NCI-H82 treated with DMSO at 0.1 percent for 48 hours (cell line): ENCODE data around the gene BRD1.

Source experiments
- DNase-seq: peaks from one replicate; lab custom pipeline; 2025; ENCODE audit not compliant: unreplicated experiment; lab: John Stamatoyannopoulos, UW

BRD1 gene

DNA sequence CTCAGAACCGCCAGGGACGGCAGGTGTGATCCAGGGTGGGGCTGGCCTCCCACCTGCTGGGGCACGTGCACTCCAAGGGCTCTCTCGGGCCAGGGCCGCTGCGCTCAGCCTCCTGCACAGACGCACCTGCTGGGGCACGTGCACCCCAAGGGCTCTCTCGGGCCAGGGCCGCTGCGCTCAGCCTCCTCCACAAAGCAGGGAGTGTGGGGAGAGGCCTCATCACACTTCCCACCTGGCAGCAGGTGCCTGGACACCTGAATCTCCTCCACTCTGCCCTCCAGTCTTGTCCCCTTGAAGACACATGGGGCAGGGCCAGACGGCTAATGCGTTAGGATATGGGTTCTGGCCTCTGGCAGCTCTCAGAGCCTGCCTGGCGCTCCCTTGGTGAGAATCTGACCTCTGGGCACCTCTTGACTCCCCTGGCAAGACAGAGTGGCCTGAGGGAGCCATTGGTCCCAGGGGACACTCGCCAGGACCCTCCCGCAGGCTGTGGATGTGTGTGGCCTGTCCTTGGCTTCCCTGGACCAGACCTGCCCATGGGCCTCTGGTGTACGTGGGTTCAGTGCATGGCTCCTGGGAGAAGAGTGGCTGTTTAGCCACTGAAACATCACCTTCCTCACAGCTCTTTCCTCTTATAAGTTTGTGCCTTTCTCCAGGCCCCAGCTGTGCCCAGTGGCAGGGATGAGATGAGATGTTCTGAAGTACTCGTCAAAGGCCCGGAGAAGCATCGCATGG is 73.5 kb downstream of the BRD1 start:
- DNase-seq, result no peak

- DNase-seq, result no peak
These were observed 74.3 kb downstream of the BRD1 start for GRCh38 chr22:49753276-49753890.

DNA sequence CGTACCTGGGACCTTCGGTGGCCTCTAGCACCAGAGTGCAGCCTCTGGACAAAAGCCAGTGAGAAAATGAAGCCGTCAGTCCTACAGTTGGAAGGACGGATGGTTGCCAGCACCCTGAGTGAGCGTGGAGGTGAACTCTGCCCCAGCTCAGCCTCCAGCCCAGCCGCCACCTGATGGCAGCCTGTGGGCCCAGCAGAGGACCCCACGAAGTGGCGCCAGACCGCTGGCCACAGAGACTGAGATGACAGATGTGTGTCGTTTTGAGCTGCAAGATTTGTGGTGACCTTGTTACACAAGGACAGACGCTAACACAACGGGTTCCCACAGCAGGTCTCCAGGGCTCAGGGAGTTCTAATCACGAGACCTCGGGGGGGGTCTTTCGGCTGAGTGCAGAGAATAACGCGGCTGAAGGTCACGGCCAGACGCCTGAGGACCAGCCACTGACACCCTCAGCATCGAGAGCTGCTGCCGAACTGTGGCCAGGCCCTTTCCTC is 75.0 kb downstream of the BRD1 start:
- peak; percentile 30 for DNase-seq

- DNase-seq, result no peak
These were observed 75.6 kb downstream of the BRD1 start for GRCh38 chr22:49751966-49752597.

GRCh38 chr22:49751318-49751965 is 76.2 kb downstream of the BRD1 start:
- no peak for DNase-seq

- DNase-seq, result no peak
These were observed 77.7 kb downstream of the BRD1 start for GRCh38 chr22:49749885-49750510.

DNA sequence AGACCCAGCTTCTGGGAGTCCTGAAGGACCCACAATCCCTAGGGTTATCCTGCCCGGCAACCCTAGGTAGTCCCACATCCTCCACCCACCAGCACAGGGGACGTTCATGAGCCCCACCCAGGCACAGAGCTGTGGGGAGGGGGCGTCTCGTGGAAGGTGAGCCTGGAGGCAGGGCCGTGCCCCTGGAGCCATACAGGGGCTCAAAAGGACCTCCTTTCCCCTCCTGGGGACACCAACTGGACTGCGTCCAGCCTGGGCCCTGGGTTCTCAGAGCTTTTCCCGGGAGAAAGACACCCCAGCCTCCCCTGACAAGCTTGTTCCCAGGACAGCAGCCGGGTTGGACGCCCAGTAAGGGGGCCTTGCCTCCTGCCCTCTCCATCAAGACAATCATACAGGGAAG is 78.4 kb downstream of the BRD1 start:
- DNase-seq, result no peak

DNA sequence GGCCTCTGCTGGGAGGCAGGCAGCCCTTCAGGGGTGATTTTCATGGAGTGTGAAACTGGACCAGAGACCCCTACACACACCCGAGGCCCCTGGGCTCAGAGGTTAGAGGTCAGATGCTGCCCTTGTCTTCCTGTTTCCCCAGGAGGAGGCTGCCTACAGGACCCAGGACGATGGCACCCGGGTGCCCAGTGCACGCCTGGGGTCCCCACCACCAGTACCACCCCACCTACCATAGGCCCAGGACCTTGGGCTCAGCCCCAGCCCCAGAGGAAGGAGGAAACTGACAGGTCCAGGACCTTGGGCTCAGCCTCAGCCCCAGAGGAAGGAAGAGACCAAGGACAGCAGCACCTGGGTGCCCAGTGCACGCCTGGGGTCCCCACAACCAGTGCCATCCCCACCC is 79.2 kb downstream of the BRD1 start:
- DNase-seq, result no peak

DNA sequence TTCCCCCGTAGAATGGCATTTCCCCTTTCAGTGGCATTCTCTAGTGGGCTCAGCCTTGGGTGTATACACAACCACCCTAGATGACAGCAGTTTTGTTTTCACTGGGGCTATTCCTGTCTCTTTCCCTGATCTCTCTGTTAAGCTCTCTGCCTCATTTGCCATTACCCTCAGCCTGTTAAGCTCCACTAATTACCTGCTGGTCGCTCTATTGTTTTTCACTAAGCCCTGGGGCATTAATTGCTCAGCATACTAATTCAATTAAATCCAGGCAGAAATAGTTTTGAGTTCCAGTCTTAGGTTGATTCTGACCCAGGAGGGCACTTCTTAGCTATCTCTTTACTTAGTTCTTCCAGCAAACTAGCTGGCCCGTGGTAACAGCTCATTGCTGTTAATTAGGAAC is 80.0 kb downstream of the BRD1 start:
- peak; percentile 90 for DNase-seq

DNA sequence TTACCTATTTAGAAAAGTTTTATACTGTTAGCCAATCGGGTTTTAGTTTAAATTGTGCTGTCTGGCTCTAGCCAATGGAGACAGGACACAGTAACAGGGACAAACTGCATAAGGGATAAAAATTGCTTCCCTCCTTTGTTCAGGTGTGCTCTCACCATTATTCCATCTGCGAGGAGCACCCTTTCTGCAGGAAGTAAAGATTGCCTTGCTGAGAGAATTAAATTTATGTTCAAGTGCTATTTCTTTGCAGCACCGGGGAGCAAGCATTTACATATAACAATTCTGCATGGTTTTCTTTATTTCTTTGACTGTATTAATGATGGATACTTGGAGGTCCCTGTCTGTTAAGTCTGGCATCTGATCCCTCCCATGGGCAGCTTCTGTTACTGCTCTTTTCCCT is 80.5 kb downstream of the BRD1 start:
- no peak for DNase-seq

DNA sequence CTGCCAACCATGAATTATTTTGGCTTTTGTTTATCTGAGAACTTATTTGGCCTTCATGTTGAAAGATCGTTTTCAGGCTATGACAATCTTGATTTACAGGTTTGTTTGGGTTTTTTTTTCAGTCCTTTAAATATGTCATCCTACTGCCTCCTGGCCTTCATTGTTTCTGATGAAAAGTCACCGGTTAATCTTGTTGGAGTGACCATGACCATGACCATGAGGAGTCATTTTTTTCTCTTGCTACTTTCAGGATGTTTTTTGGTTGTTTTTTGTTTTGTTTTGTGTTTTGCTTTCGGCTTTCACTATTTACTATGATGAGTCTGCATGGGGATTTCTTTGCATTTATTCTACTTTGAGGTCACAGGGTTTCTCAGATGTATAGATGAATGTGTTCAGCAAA is 81.6 kb downstream of the BRD1 start:
- DNase-seq, result no peak

DNA sequence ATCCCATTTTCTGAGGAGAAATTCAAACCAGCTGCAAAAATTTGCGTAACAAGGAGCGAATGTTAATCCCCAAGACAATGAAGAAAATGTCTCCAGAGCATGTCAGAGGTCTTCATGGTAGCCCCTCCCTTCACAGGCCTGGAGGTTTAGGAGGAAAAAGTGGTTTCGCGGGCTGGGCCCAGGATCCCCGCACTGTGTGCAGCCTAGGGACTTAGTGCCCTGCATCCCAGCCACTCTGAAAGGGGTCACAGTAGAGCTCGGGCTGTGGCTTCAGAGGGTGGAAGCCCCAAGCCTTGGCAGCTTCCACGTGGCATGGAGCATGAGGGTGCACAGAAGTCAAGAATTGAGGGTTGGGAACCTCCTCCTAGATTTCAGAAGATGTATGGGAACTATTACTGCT is 87.4 kb downstream of the BRD1 start:
- DNase-seq, result no peak

DNA sequence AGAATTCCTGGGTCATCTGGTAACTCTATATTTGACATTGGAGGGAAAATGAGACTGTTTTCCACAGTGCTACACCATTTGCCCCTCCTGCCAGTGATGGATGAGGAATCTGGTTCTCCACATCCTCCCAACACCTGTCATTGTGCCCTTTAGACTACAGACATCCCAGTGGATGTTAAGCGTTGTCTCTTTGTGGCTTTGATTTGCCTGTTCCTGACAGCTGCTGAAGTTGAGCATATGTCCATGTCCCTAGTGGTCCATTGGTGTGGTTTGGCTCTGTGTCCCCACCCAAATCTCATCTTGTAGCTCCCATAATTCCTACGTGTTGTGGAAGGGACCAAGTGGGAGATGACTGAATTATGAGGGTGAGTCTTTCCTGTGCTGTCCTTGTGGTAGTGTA is 88.5 kb downstream of the BRD1 start:
- no peak for DNase-seq

DNA sequence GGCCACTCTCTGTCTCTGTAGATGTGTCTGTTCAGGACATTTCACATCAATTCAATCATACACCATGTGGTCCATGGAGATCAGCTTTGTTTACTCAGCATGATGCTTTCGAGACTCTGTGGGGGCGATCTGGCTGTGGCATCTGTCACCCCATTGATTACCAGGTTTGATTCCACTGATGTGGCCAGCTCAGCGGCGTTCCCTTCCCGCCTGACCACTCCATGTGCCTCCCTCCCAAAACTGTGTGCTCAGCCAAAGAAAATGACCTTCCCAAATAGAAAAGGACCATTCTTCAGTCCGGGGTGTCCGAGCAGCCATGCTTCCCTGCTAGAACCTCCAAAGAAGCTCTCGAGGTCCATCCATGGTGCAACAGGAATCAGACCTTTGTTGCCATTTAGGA is 89.1 kb downstream of the BRD1 start:
- DNase-seq, result no peak

DNA sequence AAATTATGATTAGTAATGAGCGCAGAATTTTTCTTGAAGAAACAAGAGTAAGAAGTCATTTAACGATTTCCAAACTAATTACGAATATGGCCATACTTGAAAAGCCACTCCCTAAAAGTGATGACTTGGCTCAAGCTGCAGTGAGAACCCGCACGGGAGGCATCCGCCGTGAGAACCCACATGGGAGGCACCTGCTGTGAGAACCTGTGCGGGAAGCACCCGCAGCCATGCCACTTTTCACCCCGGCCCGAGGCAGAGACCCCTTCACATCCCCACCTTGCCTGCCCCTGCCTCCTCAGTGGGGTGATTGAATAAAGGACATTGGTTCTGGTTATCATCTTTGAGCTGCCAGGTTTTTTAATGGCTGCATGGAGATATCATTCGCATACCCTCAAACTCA is 89.7 kb downstream of the BRD1 start:
- no peak for DNase-seq

DNA sequence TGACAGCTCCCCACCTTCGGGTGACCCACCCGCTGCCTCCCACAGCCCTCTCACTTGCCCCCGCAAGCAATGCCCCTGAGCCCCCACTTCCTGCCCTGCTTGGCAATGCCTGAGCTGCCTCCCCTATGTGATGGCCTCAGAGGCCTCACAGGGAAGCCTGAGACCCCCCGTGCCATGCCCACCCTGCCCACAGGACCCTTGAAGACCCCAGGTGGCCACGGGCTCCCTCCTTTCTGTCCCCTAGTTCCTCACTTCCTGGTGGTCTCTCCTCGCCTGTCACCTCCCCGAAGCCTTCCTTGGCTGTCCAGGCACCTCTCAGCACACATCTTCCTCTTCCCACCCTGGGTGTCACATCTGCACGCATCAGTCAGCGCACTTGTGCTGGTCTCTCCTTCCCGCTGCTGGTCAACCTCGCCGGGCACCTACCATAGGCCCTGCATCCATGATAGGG is 90.5 kb downstream of the BRD1 start:
- no peak for DNase-seq

GRCh38 chr22:49736538-49736937 is 91.1 kb downstream of the BRD1 start:
- no peak for DNase-seq

GRCh38 chr22:49735901-49736421 is 91.7 kb downstream of the BRD1 start:
- DNase-seq, result no peak

- no peak for DNase-seq
These were observed 92.2 kb downstream of the BRD1 start for GRCh38 chr22:49735411-49735900.

- no peak for DNase-seq
These were observed 92.8 kb downstream of the BRD1 start for GRCh38 chr22:49734882-49735281.

GRCh38 chr22:49734390-49734789 is 93.3 kb downstream of the BRD1 start:
- no peak for DNase-seq
